Astrocyte of the hippocampus (primary cell): ENCODE results near the gene PSMB2.

Experiments
- DNase-seq: peaks from one replicate; pipeline ENCODE4 v3.0.0; 2011; ENCODE audit warnings: low read depth, low spot score

Gene PSMB2

DNA sequence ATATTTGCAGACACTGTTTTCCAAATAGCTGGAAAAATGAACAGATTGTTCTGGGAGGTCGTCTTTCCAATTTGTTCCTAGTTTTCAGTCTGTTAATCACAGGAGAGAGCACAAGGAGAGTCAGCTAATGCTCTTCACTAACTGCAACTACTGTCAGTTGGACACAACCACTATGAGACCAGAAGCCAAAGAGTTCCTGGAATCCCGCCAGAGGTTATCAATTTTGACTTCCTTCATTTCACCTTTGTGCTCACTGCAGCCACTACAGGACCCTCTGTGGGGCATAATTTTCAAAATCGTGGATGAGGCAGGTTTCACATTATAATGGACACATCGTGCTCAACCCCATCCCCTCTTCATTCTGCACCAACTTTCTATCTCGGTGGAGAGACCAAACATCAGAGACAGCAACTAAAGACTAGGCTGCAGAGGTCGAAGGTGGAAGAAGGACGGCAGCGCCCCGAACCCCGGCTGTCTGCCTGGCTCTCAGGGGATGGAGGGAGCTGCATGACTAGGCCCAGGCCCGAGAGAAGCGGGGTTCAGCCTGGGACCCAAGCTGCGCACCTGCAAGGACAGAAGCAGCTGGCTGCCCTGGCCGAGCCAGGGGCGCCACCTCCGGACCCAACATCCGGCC lies 84.7 kb downstream of the PSMB2 start:
- no peak for DNase-seq

DNA sequence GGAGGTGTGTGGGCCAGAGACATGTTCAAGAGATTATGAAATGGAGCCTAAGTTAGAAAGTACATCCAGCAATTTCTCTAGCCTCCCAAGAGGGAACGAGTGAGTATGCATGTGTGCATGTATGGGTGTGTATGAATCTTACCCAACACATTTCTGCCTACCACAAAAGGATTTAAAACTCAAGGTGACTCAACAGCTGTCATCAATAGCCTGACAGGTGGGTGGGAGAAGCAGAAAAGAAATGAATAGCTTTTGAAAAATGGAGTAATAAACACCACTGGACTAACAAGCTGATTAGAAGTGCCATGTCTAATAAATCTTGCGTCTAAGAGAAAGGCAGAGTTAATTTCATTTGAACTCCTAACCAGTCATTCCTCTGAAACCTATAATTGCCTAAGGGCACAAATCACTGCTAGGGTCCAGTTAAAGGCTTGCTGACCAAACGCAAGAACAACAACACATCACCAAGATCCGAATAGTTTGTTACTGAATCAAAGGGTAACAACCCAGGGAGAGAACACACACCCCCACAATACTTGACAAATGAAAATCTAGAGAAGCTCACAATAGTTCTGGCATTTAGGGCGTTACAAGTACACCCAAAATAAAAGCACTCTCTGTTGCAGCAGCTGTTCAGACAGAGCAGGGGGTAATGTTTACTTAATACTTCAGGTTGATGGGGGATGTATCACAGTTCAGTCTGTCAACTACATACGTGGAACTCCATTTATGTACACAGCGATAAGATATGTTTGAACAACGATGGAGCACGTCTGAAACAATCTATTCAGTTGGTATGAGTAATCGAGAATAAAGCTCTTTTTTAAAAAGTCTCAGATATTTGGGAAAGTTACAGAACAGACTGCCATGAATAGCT lies 85.5 kb downstream of the PSMB2 start:
- DNase-seq = no peak

DNA sequence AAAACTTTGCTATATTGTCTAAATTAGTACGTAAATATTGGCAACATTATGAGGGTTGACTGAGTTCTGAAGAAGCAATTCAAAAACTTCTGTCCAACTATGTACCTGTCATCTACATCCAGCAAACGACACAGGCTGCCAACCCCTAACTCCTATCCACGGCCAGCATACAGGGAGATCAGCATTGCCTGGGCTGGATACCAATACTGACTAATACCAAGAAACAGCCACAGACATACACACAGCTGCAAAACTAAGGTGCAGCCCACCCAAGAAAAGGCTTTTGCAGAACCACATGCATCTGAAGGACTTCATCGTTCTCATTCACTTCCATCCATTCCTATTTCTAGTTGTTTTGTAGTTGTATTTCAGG lies 86.1 kb downstream of the PSMB2 start:
- no peak for DNase-seq

DNA sequence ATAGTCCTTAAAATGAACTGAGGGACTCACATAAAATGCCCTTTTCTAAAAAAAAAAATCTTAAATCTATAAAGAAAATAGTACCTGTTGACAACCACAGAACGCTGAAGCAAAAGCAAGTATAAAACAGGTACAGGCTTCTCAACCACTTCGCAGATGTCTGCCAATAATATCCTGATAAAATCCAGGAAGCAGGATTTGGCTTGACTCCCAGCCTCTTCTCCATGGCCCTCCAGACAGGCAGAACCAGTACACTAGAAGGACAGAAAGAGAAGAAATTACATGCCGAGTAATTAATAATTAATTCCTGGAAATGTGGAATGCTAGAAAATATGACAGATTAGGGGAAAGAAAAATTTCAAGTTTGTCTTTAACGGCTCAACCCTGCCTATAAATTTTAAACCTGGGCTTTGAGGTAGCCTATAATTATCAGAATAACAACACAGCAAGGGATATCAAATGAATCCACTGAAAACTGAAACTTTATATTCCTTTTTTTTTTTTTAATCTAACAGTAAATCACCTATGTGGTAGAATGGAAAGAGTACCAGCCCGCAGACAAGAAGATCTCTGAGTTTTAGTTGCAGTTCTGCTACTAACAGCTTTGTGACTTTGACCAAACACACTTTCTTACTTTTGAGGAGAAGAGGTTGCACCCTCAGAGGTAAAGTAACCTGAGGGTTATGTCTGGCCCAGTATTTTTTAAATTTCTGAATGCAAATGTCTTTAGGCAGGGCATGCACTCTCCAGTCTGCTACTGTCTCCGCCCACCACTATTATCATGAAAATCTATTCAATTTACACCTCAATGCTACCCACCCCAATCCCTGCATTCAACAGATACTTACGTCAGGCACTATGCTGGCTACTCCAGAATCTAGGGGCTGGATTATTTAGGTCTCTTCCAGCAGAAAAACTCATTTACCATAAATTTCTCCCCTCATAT lies 86.8 kb downstream of the PSMB2 start:
- no peak for DNase-seq

DNA sequence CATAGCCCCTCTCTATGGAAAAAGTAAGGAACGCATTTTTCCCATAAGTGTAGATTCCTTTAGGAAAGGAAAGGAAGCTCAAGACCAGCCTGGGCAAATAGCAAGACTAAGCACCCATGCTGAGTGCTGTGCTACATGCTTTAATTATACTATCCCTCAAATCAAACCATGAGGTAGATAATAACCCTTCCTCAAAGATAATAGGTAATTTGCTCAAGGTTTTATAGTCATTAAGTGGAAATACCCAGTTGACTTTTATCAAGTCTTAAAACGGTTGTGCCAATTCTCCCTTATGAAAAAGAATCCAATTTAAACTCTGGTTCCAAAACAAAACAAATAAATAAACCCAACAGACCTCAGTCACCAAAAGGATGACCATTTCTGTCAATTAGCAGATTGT lies 87.5 kb downstream of the PSMB2 start:
- DNase-seq = no peak
